GM18498 (cell line): ENCODE results near the gene PRKAG3.

ENCODE experiments used
- ATAC-seq: cut with Tn5 transposase; IDR thresholded peaks from one replicate; pipeline ENCODE4 v1.9.1; 2021; ENCODE audit warnings: mild to moderate bottlenecking, moderate library complexity; ENCODE audit not compliant: unreplicated experiment

Gene PRKAG3

DNA sequence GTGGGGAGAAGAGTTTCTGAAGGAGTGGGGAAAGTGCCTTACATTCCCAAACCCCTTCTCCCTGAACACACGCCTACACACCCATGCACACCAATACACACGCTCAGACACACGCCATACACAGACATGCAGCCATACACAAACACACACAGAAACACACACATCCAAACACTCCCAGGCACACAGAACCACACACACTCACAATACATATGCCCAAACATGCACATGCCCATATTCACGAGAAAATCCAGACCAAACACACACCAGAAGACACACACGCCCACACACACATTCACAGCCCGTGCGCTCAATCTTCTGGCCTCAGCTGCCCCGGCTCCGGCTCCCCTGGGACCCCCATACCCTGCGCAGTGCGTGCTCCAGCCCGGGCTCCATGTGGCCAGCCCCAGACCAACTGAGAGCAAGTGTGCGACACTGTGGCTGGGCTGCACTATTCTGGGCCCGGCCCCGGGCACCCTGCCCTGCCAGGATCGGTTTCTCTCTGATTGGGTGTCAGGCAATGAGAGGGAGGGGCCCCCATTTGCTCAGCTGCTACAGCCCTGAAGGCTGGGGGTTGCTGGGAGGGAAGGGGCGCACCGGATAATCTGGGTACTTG is at the start of gene PRKAG3:
TSS of gene PRKAG3 (minus strand) at position 426 of the 613 bp plus-strand sequence.
- no peak for ATAC-seq

DNA sequence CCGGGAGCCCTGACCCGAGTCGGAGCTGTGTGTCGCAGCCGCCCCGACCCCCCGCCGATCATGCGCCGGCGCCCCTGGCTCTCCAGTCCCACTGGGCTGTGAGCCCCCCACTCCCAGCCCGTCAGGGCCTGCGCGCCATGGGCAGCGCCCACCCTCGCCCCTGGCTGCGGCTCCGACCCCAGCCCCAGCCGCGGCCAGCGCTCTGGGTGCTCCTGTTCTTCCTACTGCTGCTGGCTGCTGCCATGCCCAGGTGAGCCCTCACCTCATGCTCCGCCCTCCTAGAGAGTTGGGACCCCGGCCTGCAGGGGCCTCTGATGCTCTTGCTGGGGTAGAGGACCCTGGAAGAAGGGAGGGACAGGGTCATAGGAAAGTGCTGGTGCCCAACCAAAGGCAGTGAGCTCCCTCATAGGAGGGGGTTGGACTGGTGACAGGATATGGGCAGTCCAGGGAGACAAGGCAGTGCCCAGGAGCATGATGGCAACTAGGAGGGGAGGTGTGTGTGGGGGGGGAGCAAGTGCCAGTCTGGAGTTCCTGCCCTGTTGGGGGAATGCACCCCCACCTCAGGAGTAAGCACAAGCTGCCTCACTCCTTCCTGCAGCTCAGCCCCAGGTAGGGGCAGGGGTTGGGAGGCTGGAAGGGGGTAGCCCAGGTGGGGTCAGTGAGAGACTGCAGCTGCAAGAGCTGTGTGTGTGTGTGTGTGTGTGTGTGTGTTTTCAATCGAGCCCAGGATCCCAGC is 49.4 kb upstream of the PRKAG3 start:
- ATAC-seq = no peak

DNA sequence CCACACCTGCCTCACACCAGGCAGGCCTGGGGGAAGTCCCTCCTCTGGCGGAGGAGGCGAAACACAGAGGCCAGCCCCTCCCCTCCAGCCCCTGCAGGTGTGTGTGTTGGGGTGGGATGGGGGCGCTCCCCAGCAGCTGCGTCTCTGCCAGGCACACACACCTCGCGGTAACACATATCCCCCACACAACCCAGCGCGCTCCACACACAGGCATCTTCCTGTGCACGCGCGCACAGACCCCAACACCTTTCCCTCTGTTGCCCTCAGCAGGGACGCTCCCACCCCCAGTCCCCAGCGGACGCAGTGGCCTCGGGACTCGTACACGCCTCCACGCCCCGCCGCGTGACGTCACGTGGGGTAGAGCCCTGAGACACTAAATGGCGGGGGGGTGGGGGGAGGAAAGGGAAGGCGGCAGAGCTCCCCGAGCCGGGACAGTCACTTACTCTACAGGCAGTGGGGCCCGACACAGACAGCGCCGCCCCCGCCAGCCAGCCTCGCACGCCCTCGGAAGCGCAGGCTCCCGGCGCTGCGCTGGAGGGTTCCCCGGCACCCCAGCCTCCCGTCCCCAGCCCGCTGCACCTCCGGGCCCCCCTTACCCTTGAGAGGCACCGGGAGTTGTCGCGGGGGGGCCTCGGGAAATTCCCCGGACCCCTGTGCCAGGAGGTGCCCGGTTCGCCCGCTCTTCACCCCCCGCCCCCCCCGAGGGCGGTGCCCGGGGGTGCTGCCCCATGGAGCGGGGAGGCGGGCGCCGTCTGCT is 48.7 kb upstream of the PRKAG3 start, which contains the start of gene WNT10A:
TSS of gene WNT10A (plus strand) at position 751 of the 757 bp plus-strand sequence. CDS start 144 bp downstream, outside the sequence.
- ATAC-seq = peak; percentile 70

DNA sequence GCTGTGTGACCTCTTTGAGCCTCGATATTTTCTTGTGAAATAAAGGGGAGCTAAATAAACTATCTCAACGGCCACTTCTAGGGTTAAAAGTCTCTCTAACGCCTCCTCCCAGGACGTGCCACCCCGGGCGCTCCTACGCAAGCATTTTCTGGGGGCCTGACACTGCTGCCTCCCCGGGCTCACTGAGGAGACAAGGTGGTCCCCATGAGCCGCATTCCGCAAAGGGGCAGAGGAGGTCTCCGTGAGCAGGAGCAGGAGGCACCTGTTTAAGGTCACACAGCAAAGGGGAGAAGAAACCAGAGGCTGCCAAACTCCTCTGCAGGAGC is 48.1 kb upstream of the PRKAG3 start:
- ATAC-seq = no peak

DNA sequence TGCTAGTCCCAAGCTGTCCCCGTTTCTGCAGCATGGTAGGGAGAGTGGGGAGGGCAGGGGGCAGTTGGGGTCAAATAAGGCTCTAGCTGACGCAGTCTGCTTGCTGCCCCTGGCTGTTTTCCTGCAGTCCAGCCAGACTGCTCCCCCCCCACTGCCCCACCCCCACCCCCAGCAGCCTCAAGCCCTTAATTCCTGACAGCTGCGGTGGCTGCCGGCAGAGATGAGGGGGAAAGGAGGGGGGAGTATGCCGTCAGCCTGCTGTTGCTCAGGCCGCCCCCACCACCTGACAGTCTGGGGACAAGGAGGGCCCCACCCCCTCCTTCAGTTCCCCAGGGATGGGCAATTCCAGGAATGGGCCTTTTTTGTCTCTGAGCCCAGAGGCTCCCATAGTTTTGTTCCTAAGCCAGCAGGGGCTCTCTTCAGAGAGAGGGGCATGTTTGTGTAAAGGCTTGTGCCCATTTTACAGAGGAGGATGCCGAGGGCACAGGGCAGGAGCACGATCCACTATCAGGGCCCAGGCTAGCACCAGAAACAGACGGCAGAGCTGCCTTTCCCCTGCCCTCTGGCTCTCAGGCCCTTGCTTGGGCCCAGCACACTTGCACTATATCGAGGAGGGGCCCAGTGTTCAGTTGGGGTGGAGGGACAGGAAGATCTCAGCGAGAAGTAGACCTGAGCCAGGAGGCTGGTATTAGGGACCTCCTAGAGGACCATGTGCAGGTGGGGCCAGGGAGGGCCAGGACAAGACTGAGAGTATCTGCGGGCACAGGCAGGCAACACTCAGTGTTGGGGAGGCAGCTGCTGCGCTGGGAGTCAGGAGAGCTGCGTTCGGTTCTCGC is 47.5 kb upstream of the PRKAG3 start:
- no peak for ATAC-seq

DNA sequence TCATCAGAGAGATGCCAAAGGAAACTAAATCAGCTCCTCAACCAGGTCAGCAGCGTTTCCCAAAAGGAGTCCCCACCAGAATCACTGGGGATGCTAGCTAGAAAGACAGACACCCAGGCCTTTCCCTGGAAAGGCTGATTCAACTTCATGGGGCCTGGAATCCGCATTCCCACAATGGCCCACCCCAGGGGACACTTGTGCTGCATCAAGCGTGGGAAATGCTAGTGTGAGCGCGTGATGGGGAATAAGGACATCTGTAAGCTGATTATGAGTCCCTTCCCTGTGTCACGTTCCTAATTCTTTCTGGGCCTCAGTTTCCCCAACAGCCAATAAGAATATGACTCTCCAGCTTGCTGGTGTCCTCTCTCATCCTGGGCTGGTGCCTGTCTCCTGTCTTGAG is 46.9 kb upstream of the PRKAG3 start:
- ATAC-seq = no peak

DNA sequence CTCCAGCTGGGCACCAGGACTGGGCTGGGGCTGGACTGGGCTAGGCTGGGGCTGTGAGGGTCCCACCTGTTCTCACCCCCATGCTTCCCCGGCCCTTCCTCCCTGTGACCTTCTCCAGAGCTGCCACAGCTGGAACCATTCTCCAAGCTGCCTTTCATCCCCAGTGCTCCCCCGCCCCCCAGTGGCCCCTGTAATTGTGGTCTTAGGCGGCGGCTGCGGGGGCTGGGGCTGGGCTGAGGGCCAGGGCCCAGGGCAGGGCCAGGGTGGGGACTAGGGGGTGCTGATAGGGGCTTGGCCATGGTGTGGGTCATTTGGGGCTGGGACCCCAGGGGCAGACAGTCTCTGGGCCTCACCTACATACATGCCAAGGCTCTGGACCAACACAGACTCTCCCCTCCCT is 46.3 kb upstream of the PRKAG3 start:
- no peak for ATAC-seq

DNA sequence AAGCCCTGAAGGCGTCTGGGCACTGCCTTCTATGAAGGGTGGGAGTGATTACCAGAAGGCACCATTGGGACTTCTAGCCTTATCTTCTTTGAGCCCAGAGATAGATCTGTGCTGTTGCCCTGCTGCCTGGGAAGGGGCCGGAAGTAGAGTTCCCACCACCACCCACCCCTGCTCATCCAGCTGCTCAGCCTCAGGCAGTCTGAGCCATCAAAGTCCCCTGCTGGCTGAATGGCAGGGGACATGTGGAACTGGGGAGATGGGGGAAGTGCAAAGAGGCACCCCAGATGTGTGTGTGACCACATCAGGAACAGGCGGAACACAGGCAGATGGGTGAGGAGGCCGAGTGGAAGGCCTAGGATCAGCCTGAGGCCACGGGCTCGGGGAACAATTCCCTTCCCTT is 45.7 kb upstream of the PRKAG3 start:
- ATAC-seq = no peak

DNA sequence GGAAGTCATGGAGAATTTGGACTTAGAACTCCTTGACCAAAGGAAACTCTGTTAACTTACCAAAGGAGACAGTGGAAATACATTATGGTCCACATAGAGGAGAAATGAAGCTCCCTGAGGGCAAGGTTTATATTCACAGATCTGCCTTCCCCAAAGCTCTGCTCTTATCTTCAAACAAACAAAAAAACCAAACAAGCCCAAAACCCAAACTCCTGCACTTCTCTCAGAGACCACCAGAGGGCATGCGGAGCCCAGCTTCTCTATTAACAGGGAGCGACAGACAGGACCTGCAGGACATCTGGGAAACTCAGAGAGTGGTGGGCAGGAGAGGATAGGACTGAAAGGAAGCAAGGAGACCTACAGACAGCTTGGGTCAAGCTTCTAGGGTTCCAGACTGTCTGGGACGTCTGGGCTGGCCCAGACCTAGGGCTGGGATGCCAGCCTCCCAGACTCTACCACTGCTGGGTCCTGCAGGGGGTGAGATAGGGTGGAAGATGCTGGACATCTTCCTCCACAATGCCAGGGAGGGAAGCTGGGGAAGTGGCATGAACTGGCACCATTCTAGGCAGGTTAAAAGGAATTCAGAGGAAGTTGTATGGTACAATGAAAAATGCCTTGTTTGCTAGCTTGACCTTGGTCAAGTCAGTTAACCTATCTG is 45.1 kb upstream of the PRKAG3 start:
- no peak for ATAC-seq

DNA sequence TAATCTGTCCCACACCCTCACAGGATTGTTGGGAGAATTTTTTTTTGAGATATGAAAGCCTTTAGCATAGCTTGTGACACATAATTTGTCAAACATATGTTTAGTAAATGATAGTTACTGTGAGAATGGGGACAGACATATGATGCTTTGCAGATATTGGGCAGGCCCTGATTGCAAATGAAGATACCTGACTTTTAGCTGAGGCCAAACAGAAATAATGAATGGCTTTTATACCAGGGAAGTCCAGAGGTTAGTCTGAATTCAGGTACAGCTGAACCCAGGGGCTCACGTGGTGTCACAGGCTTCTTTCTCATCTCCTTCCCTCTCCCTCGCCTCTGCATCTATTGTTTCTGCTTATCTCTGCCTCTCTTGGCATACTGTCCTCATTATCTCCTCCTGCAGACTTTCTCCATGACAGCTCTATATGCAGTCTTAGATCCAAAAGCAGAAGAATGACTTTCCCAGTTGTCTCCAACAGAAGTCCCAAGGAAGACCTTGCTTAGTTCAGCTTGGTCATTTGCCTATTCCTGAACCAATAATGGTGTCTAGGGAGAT is 44.2 kb upstream of the PRKAG3 start:
- no peak for ATAC-seq

DNA sequence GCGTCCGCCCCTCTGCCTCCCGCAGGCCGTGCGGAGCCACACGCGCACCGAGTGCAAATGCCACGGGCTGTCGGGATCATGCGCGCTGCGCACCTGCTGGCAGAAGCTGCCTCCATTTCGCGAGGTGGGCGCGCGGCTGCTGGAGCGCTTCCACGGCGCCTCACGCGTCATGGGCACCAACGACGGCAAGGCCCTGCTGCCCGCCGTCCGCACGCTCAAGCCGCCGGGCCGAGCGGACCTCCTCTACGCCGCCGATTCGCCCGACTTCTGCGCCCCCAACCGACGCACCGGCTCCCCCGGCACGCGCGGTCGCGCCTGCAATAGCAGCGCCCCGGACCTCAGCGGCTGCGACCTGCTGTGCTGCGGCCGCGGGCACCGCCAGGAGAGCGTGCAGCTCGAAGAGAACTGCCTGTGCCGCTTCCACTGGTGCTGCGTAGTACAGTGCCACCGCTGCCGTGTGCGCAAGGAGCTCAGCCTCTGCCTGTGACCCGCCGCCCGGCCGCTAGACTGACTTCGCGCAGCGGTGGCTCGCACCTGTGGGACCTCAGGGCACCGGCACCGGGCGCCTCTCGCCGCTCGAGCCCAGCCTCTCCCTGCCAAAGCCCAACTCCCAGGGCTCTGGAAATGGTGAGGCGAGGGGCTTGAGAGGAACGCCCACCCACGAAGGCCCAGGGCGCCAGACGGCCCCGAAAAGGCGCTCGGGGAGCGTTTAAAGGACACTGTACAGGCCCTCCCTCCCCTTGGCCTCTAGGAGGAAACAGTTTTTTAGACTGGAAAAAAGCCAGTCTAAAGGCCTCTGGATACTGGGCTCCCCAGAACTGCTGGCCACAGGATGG is 42.0 kb upstream of the PRKAG3 start:
- ATAC-seq = no peak

DNA sequence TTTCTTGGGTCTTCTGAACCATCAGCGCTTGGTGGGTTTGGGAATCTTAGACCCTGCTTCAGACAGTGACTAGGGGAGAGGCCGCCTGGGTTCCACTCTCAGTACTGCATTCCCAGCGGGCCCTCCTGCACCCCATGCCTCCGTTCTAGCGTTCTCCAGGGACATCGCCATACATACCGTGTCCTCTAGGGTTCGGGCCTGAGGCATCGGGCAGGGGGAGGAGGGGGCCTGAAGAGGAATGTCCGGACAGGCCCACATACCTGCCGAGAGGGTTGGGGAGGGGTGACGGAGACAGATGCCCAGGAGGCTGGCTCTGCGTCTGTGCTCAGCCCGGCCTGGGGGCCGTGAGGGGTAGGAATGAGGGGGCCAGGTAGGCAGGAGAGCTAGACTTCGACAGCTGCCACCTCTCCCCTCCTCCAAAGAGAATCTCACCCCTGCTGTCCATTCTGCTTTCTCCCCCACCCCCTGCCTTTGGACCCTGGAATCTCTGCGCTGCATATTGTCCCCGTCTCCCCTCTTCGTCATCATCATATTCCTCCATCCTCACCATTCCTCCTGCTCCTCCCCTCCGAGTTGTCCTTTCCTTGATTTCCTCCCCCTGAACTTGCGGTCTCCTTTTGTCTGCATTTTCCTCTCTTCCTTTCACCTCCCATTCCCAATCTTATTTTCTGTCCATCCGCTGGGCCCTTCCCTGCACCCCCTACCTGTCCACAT is 41.2 kb upstream of the PRKAG3 start:
- ATAC-seq = no peak

DNA sequence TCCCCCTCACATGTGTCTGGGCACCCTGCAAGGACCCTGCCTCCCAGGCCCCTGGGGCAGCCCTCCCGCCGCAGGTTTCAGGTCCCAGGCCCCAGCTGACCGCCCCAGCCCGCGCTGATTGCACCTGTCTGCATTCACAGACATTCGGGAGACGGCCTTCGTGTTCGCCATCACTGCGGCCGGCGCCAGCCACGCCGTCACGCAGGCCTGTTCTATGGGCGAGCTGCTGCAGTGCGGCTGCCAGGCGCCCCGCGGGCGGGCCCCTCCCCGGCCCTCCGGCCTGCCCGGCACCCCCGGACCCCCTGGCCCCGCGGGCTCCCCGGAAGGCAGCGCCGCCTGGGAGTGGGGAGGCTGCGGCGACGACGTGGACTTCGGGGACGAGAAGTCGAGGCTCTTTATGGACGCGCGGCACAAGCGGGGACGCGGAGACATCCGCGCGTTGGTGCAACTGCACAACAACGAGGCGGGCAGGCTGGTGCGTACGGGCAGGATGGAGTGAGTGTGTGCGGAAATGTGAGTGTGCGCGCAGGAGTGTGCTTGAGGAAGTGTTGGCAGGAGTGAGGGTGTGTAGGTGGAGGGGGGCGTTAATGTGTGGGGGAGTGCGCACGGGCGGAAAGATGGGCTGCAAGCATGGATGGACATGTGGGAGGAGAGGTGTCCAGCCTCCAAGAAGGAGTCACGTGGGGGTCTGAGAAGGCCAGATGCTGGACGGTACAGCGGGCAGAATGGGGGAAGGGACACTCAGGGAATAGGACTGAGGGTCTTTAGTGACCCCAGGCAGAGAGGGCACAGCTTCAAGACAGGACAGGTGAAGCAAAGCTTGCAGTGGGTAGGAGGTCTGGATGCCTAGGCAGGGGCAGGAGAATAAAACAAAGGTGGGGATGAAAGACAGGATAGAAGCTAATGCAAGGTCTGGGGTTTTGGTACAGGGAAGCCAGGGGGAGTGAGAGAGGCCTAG is 40.0 kb upstream of the PRKAG3 start:
- ATAC-seq = no peak

DNA sequence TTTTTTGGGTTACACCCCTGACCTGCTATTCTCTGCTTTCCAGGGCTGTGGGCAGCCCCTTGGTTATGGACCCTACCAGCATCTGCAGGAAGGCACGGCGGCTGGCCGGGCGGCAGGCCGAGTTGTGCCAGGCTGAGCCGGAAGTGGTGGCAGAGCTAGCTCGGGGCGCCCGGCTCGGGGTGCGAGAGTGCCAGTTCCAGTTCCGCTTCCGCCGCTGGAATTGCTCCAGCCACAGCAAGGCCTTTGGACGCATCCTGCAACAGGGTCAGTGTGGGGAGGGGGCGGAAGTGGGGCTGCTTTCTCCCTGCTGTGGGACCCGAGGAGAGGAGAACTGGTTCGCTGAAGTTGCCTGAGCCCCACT is 39.4 kb upstream of the PRKAG3 start:
- ATAC-seq = no peak

DNA sequence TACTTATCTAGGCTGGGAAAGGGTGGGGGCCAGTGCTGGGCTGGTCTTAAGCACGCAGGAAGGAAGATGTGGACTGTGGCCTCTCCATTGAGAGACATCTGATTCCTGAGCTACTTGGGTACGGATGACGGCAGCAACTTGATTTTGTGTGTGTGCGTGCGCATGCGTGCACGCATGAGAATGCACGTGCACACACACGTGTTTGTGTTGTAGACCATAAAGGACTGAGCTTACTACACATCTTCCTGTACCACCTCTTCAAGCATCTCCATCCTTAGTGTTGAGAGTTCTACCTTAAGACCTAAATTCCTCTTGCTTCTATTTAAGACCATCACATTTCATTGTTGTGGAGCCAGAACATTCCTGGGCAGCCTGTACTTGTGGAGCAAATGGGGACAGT is 37.5 kb upstream of the PRKAG3 start:
- no peak for ATAC-seq

DNA sequence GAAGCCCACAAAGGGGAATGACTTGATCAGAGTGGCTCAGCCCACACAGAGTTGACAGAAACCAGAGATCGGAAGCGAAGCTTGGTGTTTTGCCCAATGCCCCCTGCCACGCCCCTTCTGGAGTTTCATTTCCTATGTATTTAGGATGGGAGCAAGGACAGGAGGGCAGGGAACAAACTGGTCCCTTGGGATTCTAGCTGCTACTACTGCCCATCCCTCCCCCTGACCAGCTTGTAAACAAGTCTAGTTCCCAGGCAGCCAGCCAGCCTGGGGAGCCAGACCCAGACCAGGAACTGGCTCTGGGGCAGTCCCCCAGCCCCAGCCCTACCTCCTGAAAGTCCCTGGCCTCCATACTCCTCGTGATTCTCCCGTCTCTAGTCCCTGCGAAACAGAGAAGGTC is 36.3 kb upstream of the PRKAG3 start:
- no peak for ATAC-seq

DNA sequence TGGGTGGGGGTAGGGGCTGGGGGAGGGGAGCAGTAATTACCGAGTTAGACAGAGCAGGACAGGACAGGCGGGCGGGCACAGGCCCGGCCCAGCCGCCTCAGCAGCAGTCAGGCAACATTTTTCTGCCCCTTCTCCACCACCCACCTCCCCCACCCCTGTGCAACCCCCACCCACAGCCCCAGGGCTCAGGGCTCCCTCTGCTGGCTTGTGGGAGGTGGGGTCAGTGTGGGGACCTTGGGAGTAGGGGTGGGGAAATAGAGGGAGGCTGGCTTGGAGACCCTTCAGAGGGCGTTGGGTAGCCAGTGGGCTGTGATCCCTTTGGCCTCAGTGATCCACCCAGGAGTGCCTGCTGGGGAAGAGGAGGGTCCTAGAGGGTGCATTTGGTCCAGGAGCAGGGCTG is 34.4 kb upstream of the PRKAG3 start:
- ATAC-seq = no peak

DNA sequence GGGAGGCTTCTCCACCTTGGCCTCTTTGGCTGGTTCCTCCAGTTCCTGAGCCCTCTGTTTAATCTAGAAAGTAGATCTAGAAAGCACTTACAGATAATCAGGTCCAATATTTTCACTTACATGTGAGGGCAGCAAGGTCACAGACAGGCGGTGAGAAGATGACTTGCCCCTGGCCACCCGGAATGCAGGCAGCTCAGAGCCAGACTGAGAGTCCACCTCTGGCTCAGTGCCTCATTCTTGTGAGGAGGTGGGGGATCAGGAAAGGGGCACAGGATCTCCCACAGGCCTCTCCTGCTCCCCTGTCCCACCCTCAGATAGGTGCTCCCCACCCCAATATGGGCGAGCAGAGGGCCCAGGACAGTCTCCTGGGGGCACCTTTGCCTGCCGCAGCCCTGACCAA is 33.8 kb upstream of the PRKAG3 start:
- ATAC-seq = no peak
